H1 (cell line): ENCODE data around the gene SAMD9L. TPM values are rescaled to one million over a fixed set of nuclear protein-coding genes. Genes with fewer than 3 reads are reported as not detected.

ENCODE experiments used
- CTCF ChIA-PET: fragments of 300-600 bp; sonication (Branson Sonifier 250); formaldehyde crosslinking; loops from one replicate; lab custom pipeline; 2021; ENCODE audit not compliant: partially characterized antibody; lab: Charles Lee
- POLR2A ChIA-PET: fragments of 300-600 bp; sonication (Branson Sonifier 250); formaldehyde crosslinking; loops from one replicate; lab custom pipeline; 2021; ENCODE audit warnings: inconsistent platforms; ENCODE audit not compliant: partially characterized antibody; lab: Charles Lee
- DNase-seq, 2 experiments: peaks; one replicate each; pipeline versions ENCODE4 v3.0.0 to v3.0.0-alpha.2; 2010 to 2022; ENCODE audit warnings: low spot score in 2 of 2, low read depth in 1 of 2, mixed read lengths in 1 of 2
- FAIRE-seq: peaks from 2 replicates; lab custom pipeline; 2011; peaks lifted over from hg19 to GRCh38; lab: Jason Lieb, UNC
- H2AFZ ChIP-seq: 2 replicates; pipeline ENCODE4 v1.8.1; 2012; ENCODE audit warnings: low read length, inconsistent platforms
- H2AK5ac ChIP-seq: 2 replicates; pipeline ENCODE4 v1.6.1; 2013; ENCODE audit warnings: low read depth, low read length
- H2BK120ac ChIP-seq: replicated peaks from 2 replicates; pipeline ENCODE3; 2013; ENCODE audit warnings: low read depth, low read length, inconsistent platforms
- H2BK12ac ChIP-seq: 2 replicates; pipeline ENCODE4 v1.6.1; 2013; ENCODE audit warnings: low read depth, low read length
- H2BK15ac ChIP-seq: 2 replicates; pipeline ENCODE4 v1.6.1; 2013; ENCODE audit warnings: low read length
- H2BK20ac ChIP-seq: 2 replicates; pipeline ENCODE4 v1.6.1; 2013; ENCODE audit warnings: low read length
- H2BK5ac ChIP-seq: 2 replicates; pipeline ENCODE4 v1.6.1; 2013; ENCODE audit warnings: low read depth, low read length
- H3K14ac ChIP-seq: 2 replicates; pipeline ENCODE4 v1.6.1; 2013; ENCODE audit warnings: inconsistent platforms; ENCODE audit not compliant: insufficient read length
- H3K18ac ChIP-seq: 2 replicates; pipeline ENCODE4 v1.6.1; 2013; ENCODE audit warnings: low read length; ENCODE audit errors: extremely low read depth
- H3K23ac ChIP-seq: 2 replicates; pipeline ENCODE4 v1.6.1; 2013; ENCODE audit warnings: inconsistent platforms; ENCODE audit not compliant: insufficient read length
- H3K23me2 ChIP-seq: 2 replicates; pipeline ENCODE4 v1.6.1; 2013; ENCODE audit warnings: low read depth, low read length
- H3K27ac ChIP-seq: 2 replicates; pipeline ENCODE4 v1.6.1; 2011; ENCODE audit warnings: low read depth, low read length, inconsistent platforms
- H3K27me3 ChIP-seq, 4 experiments: replicated peaks in 1 of 4; 1 replicate in 1 of 4; 2 replicates in 3 of 4; pipeline versions ENCODE4 v1.6.1 to v1.8.1; 2011 to 2013; ENCODE audit warnings: low read length in 3 of 4, mild to moderate bottlenecking in 3 of 4, inconsistent platforms in 2 of 4, mixed read lengths in 2 of 4, moderate library complexity in 1 of 4; ENCODE audit not compliant: control insufficient read depth in 3 of 4, insufficient read depth in 3 of 4; ENCODE audit errors: extremely low read depth in 1 of 4
- H3K36me3 ChIP-seq, 4 experiments: 2 replicates each; pipeline versions ENCODE4 v1.6.1 to v1.8.1; 2011 to 2013; ENCODE audit warnings: mild to moderate bottlenecking in 4 of 4, low read length in 3 of 4, moderate library complexity in 2 of 4, control low read depth in 1 of 4, inconsistent platforms in 1 of 4; ENCODE audit not compliant: insufficient read depth in 4 of 4, control insufficient read depth in 2 of 4
- H3K4ac ChIP-seq: replicated peaks from 2 replicates; pipeline ENCODE3; 2013; ENCODE audit warnings: low read length, low read depth, mixed read lengths, inconsistent platforms; ENCODE audit not compliant: insufficient read length
- H3K4me1 ChIP-seq, 4 experiments: replicated peaks in 1 of 4; 1 replicate in 1 of 4; 2 replicates in 3 of 4; pipeline versions ENCODE4 v1.6.1 to v1.8.1; 2011 to 2013; ENCODE audit warnings: low read length in 3 of 4, inconsistent platforms in 2 of 4, mixed read lengths in 1 of 4; ENCODE audit not compliant: insufficient read depth in 4 of 4, control insufficient read depth in 3 of 4
- H3K4me2 ChIP-seq, 2 experiments: 2 replicates each; pipeline versions ENCODE4 v1.6.1 to v1.8.1; 2011 to 2013; ENCODE audit warnings: low read depth in 2 of 2, low read length in 2 of 2, control low read depth in 1 of 2, inconsistent platforms in 1 of 2, mild to moderate bottlenecking in 1 of 2; ENCODE audit not compliant: insufficient read depth in 1 of 2
- H3K4me3 ChIP-seq, 4 experiments: fragments of 200-600, 300-600 bp in 1 of 4; sonication (generic), shearing (Covaris generic), sonication (Bioruptor Twin) in 1 of 4; 2 replicates each; pipeline versions ENCODE4 v1.5.1 to v1.8.1; 2011 to 2016; ENCODE audit warnings: low read length in 4 of 4, low read depth in 3 of 4, control low read depth in 2 of 4, inconsistent platforms in 2 of 4, mild to moderate bottlenecking in 2 of 4, mixed read lengths in 1 of 4, moderate library complexity in 1 of 4; ENCODE audit not compliant: insufficient read depth in 2 of 4; ENCODE audit errors: extremely low read depth in 1 of 4
- H3K56ac ChIP-seq: replicated peaks from 2 replicates; pipeline ENCODE3; 2013; ENCODE audit warnings: low read depth, mild to moderate bottlenecking, mixed read lengths, low read length, inconsistent platforms; ENCODE audit not compliant: insufficient read length
- H3K79me1 ChIP-seq: 2 replicates; pipeline ENCODE4 v1.6.1; 2013; ENCODE audit warnings: low read depth, low read length, control low read depth
- H3K79me2 ChIP-seq, 2 experiments: 2 replicates each; pipeline versions ENCODE4 v1.6.1 to v1.8.1; 2012 to 2013; ENCODE audit warnings: low read length in 2 of 2, mild to moderate bottlenecking in 2 of 2, inconsistent platforms in 1 of 2; ENCODE audit not compliant: insufficient read depth in 2 of 2, control insufficient read depth in 1 of 2
- H3K9ac ChIP-seq, 4 experiments: replicated peaks in 1 of 4; 1 replicate in 1 of 4; 2 replicates in 3 of 4; pipeline versions ENCODE4 v1.6.1 to v1.8.1; 2011 to 2013; ENCODE audit warnings: low read depth in 3 of 4, low read length in 3 of 4, control low read depth in 2 of 4, mild to moderate bottlenecking in 2 of 4, moderate library complexity in 2 of 4, inconsistent platforms in 1 of 4; ENCODE audit errors: extremely low read depth in 1 of 4
- H3K9me3 ChIP-seq, 2 experiments: 2 replicates each; pipeline versions ENCODE4 v1.6.1 to v1.8.1; 2012 to 2013; ENCODE audit warnings: mild to moderate bottlenecking in 2 of 2, moderate library complexity in 2 of 2, control low read depth in 1 of 2, inconsistent platforms in 1 of 2, low read depth in 1 of 2, low read length in 1 of 2, mixed read lengths in 1 of 2; ENCODE audit not compliant: insufficient read depth in 2 of 2
- H4K20me1 ChIP-seq, 2 experiments: replicated peaks in 1 of 2; 2 replicates each; pipeline versions ENCODE3 to v1.8.1; 2011 to 2013; ENCODE audit warnings: inconsistent platforms in 2 of 2, low read length in 2 of 2, mild to moderate bottlenecking in 1 of 2; ENCODE audit not compliant: insufficient read depth in 2 of 2, control insufficient read depth in 1 of 2
- H4K5ac ChIP-seq: 2 replicates; pipeline ENCODE4 v1.6.1; 2013; ENCODE audit warnings: low read length, low read depth, mixed read lengths, inconsistent platforms; ENCODE audit not compliant: insufficient read length
- H4K8ac ChIP-seq: 2 replicates; pipeline ENCODE4 v1.8.0; 2013; ENCODE audit warnings: mild to moderate bottlenecking, moderate library complexity, low read length, inconsistent platforms; ENCODE audit not compliant: insufficient read depth; ENCODE audit errors: extremely low read depth
- H4K91ac ChIP-seq: replicated peaks from 2 replicates; pipeline ENCODE3; 2013; ENCODE audit warnings: low read length, mixed read lengths, inconsistent platforms; ENCODE audit not compliant: insufficient read length
- BACH1 ChIP-seq: IDR thresholded peaks from 2 replicates; pipeline ENCODE4 v1.6.1; 2012; ENCODE audit warnings: low read length, improper control_type of control experiment
- BCL11A ChIP-seq, 2 experiments: IDR thresholded peaks; one replicate each; pipeline ENCODE4 v1.6.1; 2011; ENCODE audit warnings: low read depth in 2 of 2, low read length in 2 of 2, mild to moderate bottlenecking in 2 of 2
- CREB1 ChIP-seq: IDR thresholded peaks from 2 replicates; pipeline ENCODE4 v1.6.1; 2012; ENCODE audit warnings: inconsistent platforms
- MAFK ChIP-seq: IDR thresholded peaks from 2 replicates; pipeline ENCODE4 v1.6.1; 2012; ENCODE audit warnings: low read depth, mild to moderate bottlenecking, improper control_type of control experiment, low read length
- POLR2A ChIP-seq, 2 experiments: IDR thresholded peaks; 1 replicate in 1 of 2; 2 replicates in 1 of 2; pipeline ENCODE4 v1.6.1; 2011; ENCODE audit warnings: low read depth in 2 of 2, low read length in 2 of 2, mild to moderate bottlenecking in 2 of 2; ENCODE audit errors: control extremely low read depth in 1 of 2
- WGBS, 2 experiments: shearing (Covaris generic) in 1 of 2; methylation state at CpG; one replicate each; pipeline versions ENCODE4 v1.1.6 to v1.1.7; 2013 to 2015; ENCODE audit warnings: low lambda C conversion rate in 2 of 2, mixed read lengths in 2 of 2, inconsistent platforms in 1 of 2, low coverage in 1 of 2, missing lambda C conversion rate in 1 of 2; ENCODE audit not compliant: insufficient replicate concordance in 2 of 2, insufficient coverage in 1 of 2, insufficient read length in 1 of 2; ENCODE audit errors: extremely low coverage in 1 of 2, missing lambda C conversion rate in 1 of 2; 5-methylcytosine and 5-hydroxymethylcytosine counted together
- polyA plus RNA-seq, 7 experiments: library from polyadenylated mRNA; depleted of rRNA in 3 of 7; stranded (reverse) in 5 of 7; unstranded in 2 of 7; fragments of >200 nt in 5 of 7; fragments of 200-250 nt in 2 of 7; gene quantifications; 1 replicate in 5 of 7; 2 replicates in 1 of 7; 4 replicates in 1 of 7; pipeline versions ENCODE4 v1.2.1 to v1.2.3, GENCODE V29; 2011 to 2013; ENCODE audit warnings: missing spikeins in 2 of 7, mixed read lengths in 2 of 7
- total RNA-seq: library from RNA; stranded (reverse); fragmentation: NEBNext Ultra II Directional; extraction: Animal tissue kit (Norgen Biotek cat#: 25700); gene quantifications from 2 replicates; pipeline ENCODE4 v1.2.1, GENCODE V29; 2021

SAMD9L gene
- total and polyA plus RNA-seq, 2 of the 8 experiments (the other 6 are each of a cell fraction or from before 2014, with no cell fraction given): not detected

DNA sequence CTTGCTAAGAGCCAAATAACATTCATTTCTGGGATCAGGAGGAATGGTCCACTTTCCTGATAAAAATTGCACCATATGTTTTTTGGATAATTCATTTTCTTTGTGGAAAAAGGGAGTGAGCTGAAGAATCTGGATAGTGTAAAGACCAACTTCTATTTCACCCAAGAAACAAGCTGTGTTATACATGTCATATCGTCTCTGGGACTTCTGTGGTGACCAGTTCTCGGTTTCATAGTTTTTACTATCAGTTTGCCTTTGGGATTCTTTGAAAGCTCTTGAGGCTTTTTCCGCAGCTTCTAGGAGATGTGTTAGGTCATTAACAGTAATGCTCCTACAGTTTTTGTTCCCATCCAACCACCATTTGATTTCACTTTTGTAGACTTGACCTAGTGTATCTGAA is 16.0 kb downstream of the SAMD9L start:
- 97% methylated on average over 3 of the region's 3 CpGs; no CpG with 5 or more reads in 1 of the 2 experiments for WGBS, 2 experiments
- Histone ChIP-seq H3K79me1 (no peaks in the 10 kb centered on the region), H3K4ac (no peak overlapping the region), H3K4me3 (no peak overlapping the region), H3K23me2 (no peaks in the 10 kb centered on the region), H3K23ac (no peak overlapping the region), H3K9me3 (peaks cover 1% of the 10 kb centered on the region in 2 experiments; a peak in 3 of 4 replicates), H2BK20ac (no peak overlapping the region), H4K20me1 (no peaks in the 10 kb centered on the region), H2BK12ac (no peak overlapping the region), H3K27ac (no peak overlapping the region), H3K27me3 (peaks cover 0 to 3% (median under 1%) of the 10 kb centered on the region in 4 experiments; a peak in 2 of 7 replicates), H3K14ac (no peak overlapping the region), H3K79me2 (no peaks in the 10 kb centered on the region), H3K4me2 (no peak overlapping the region), H4K91ac (no peak overlapping the region), H2BK15ac (no peak overlapping the region), H3K9ac (no peak overlapping the region), H2BK5ac (no peak overlapping the region), H3K36me3 (no peaks in the 10 kb centered on the region), H3K4me1 (no peaks in the 10 kb centered on the region), H4K5ac (no peak overlapping the region), H3K18ac (no peak overlapping the region), H3K56ac (no peak overlapping the region), H2AFZ (no peak overlapping the region), H2AK5ac (no peak overlapping the region), H2BK120ac (no peak overlapping the region), H4K8ac (no peak overlapping the region)
- ChIA-PET CTCF (interaction anchor here (0.9 to 1.2 kb wide), 3 partner anchors 34 to 100 kb away, joined by 3 read pairs; partner anchors contain the start of gene VPS50), POLR2A (interaction anchor here (1.1 kb wide), 1 partner anchor 11 kb away, joined by 4 read pairs; no protein-coding TSS in a partner anchor)
- FAIRE-seq (no peak), DNase-seq (no peak)
- TF ChIP-seq POLR2A (IDR thresholded peaks at IDR 0.05; ENCODE audit: control extremely low read depth in 1 of 2, low read depth in 2 of 2, low read length in 2 of 2) (no peak), BACH1 (no peak), CREB1 (no peak), BCL11A (IDR thresholded peaks at IDR 0.05; ENCODE audit: low read depth in 2 of 2, low read length in 2 of 2) (no peak), MAFK (no peak)
